COLO668 (cell line): ENCODE measurements around the gene RALB.
"Not testable (repeated sequence)": the region's sequence is repeated elsewhere in the genome, so short reads cannot be mapped to it uniquely, and the experiment has no call there.

Experiments
- DNase-seq: peaks from one replicate; lab custom pipeline; 2025; ENCODE audit not compliant: unreplicated experiment; lab: John Stamatoyannopoulos, UW

RALB gene

GRCh38 chr2:120243211-120243610 is 9.4 kb upstream of the RALB start:
- DNase-seq = no peak

- DNase-seq = no peak
Measured at GRCh38 chr2:120243875-120244553, 8.6 kb upstream of the RALB start.

- DNase-seq = no peak
Measured at GRCh38 chr2:120244656-120245519, 7.8 kb upstream of the RALB start.

- DNase-seq = peak; percentile 87
Measured at GRCh38 chr2:120245520-120246332, 6.9 kb upstream of the RALB start.

GRCh38 chr2:120246546-120247300 is 5.9 kb upstream of the RALB start:
- DNase-seq = peak; percentile 71

GRCh38 chr2:120247851-120248250 is 4.8 kb upstream of the RALB start:
- DNase-seq = no peak

GRCh38 chr2:120250640-120251039 is 2.0 kb upstream of the RALB start:
- DNase-seq = no peak

GRCh38 chr2:120251078-120251477 is 1.6 kb upstream of the RALB start:
- DNase-seq = no peak

- no peak for DNase-seq
Measured at GRCh38 chr2:120251880-120252224, 800 bp upstream of the RALB start.

GRCh38 chr2:120253021-120253882 is 600 bp downstream of the RALB start:
- peak; percentile 69 for DNase-seq

GRCh38 chr2:120254178-120254577 is 1.5 kb downstream of the RALB start:
- no peak for DNase-seq

GRCh38 chr2:120255071-120255470 is 2.4 kb downstream of the RALB start:
- DNase-seq = no peak

- no peak for DNase-seq
Measured at GRCh38 chr2:120255986-120256650, 3.5 kb downstream of the RALB start.

GRCh38 chr2:120256651-120257000 is 4.0 kb downstream of the RALB start:
- DNase-seq = no peak

- no peak for DNase-seq
Measured at GRCh38 chr2:120257522-120257921, 4.9 kb downstream of the RALB start.

- DNase-seq = no peak
Measured at GRCh38 chr2:120258196-120258595, 5.5 kb downstream of the RALB start.

- DNase-seq = not testable (repeated sequence)
Measured at GRCh38 chr2:120259939-120260338, 7.3 kb downstream of the RALB start.

- DNase-seq = no peak
Measured at GRCh38 chr2:120260736-120261135, 8.1 kb downstream of the RALB start.

GRCh38 chr2:120261387-120262006 is 8.8 kb downstream of the RALB start:
- no peak for DNase-seq
